ENCODE results near the gene DDRGK1.

GRCh38 chr20:3231889-3232588 lies 27.6 kb upstream of the DDRGK1 start:
- TF ChIP-seq CTCF (IDR thresholded peaks at IDR 0.05; ENCODE audit: low read depth, low read length, poor library complexity, severe bottlenecking) (no peak), EZH2phosphoT487 (IDR thresholded peaks at IDR 0.05; ENCODE audit: borderline replicate concordance, low read length) (no peak)
